Type B pancreatic cell (in vitro differentiated cells): ENCODE results near the gene RELB. TPM values are rescaled to one million over a fixed set of nuclear protein-coding genes. Genes with fewer than 3 reads are reported as not detected.

ENCODE experiments used
- DNase-seq: peaks from one replicate; pipeline ENCODE4 v3.0.0; 2021; ENCODE audit warnings: mixed read lengths; ENCODE audit not compliant: unreplicated experiment; ENCODE audit errors: extremely low spot score
- H3K27ac Mint-ChIP-seq: 2 replicates; pipeline ENCODE4 v1.8.0; 2021; ENCODE audit warnings: mild to moderate bottlenecking, mixed read lengths
- H3K27me3 Mint-ChIP-seq: 2 replicates; pipeline ENCODE4 v1.8.0; 2021; ENCODE audit warnings: mixed read lengths
- H3K36me3 Mint-ChIP-seq: 2 replicates; pipeline ENCODE4 v1.8.0; 2021; ENCODE audit warnings: mixed read lengths
- H3K4me1 Mint-ChIP-seq: one replicate; pipeline ENCODE4 v1.8.0; 2021; ENCODE audit warnings: mixed read lengths; ENCODE audit not compliant: unreplicated experiment
- H3K4me3 Mint-ChIP-seq: 2 replicates; pipeline ENCODE4 v1.8.0; 2021; ENCODE audit warnings: mild to moderate bottlenecking, mixed read lengths
- H3K9me3 Mint-ChIP-seq: 2 replicates; pipeline ENCODE4 v1.8.0; 2021; ENCODE audit warnings: mixed read lengths
- total RNA-seq: library from RNA; stranded (reverse); gene quantifications from 2 replicates; pipeline ENCODE4 v1.2.1, GENCODE V29; 2021; ENCODE audit warnings: low replicate concordance
- TF ChIP-seq, protein P1 (sequence below): fragments of 200-600 bp; sonication (generic); conservative IDR thresholded peaks from 2 replicates; pipeline ENCODE4 v1.5.0; 2021; ENCODE audit warnings: antibody characterized with exemption, mild to moderate bottlenecking

Gene RELB
- total RNA-seq, 1 donor from 2014 or later: 6.9 TPM

DNA sequence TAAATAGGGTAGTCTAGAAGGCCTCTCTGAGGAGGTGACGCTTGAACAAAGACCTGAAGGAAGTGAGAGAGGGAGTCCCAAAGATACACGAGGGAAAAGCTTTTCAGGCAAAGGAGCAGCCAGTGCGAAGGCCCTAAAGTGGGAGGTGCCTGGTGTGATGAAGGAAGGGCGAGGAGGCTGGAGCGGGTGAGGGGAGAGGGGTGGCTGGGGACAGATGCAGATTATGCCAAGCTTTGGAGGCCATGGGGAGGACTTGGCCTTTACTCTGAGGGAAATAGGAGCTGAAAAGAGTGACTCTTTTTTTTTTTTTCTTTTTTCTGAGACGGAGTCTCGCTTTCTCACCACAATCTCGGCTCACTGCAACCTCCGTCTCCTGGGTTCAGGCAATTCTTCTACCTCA is 43.2 kb upstream of the RELB start:
- DNase-seq: no peak
- peaks cover 3% of the 10 kb centered on the region for H3K36me3 Mint-ChIP-seq
- no peaks in the 10 kb centered on the region for H3K27me3 Mint-ChIP-seq
- TF ChIP-seq, protein P1, sequence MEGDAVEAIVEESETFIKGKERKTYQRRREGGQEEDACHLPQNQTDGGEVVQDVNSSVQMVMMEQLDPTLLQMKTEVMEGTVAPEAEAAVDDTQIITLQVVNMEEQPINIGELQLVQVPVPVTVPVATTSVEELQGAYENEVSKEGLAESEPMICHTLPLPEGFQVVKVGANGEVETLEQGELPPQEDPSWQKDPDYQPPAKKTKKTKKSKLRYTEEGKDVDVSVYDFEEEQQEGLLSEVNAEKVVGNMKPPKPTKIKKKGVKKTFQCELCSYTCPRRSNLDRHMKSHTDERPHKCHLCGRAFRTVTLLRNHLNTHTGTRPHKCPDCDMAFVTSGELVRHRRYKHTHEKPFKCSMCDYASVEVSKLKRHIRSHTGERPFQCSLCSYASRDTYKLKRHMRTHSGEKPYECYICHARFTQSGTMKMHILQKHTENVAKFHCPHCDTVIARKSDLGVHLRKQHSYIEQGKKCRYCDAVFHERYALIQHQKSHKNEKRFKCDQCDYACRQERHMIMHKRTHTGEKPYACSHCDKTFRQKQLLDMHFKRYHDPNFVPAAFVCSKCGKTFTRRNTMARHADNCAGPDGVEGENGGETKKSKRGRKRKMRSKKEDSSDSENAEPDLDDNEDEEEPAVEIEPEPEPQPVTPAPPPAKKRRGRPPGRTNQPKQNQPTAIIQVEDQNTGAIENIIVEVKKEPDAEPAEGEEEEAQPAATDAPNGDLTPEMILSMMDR: no peak
- H3K4me3 Mint-ChIP-seq: peak overlapping the region; percentile 97
- H3K9me3 Mint-ChIP-seq: no peaks in the 10 kb centered on the region
- peaks cover 22% of the 10 kb centered on the region for H3K4me1 Mint-ChIP-seq
- H3K27ac Mint-ChIP-seq: peak overlapping the region; percentile 3

DNA sequence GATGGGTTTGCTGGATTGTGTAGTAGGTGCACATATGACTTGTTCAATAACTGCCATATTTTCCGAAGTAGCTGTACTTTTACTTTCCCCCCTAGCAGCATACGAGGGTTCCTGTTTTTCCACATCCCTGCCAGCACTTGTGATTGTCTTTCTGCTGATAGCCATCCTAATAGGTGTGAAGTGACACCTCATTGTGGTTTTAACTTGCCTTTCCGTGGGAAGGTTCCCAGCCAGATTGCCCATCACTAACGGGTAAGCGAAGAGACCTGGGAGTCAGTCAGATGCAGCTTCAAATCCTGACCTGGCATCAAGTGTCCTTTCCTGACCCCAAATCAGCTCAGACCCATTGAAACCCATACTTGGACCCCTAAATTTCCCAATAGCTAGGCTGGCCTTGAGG is 41.6 kb upstream of the RELB start:
- DNase-seq: no peak
- H3K4me1 Mint-ChIP-seq: peaks cover 22% of the 10 kb centered on the region
- TF ChIP-seq, protein P1: no peak
- no peaks in the 10 kb centered on the region for H3K27me3 Mint-ChIP-seq
- no peak overlapping the region for H3K27ac Mint-ChIP-seq
- H3K9me3 Mint-ChIP-seq: no peaks in the 10 kb centered on the region
- peaks cover 7% of the 10 kb centered on the region for H3K36me3 Mint-ChIP-seq
- no peak overlapping the region for H3K4me3 Mint-ChIP-seq

GRCh38 chr19:44960906-44961728 is 40.1 kb upstream of the RELB start:
- TF ChIP-seq, protein P1: no peak
- DNase-seq: no peak
- peaks cover 7% of the 10 kb centered on the region for H3K36me3 Mint-ChIP-seq
- H3K9me3 Mint-ChIP-seq: no peaks in the 10 kb centered on the region
- peaks cover 17% of the 10 kb centered on the region for H3K4me1 Mint-ChIP-seq
- no peak overlapping the region for H3K4me3 Mint-ChIP-seq
- H3K27me3 Mint-ChIP-seq: no peaks in the 10 kb centered on the region
- H3K27ac Mint-ChIP-seq: no peak overlapping the region

DNA sequence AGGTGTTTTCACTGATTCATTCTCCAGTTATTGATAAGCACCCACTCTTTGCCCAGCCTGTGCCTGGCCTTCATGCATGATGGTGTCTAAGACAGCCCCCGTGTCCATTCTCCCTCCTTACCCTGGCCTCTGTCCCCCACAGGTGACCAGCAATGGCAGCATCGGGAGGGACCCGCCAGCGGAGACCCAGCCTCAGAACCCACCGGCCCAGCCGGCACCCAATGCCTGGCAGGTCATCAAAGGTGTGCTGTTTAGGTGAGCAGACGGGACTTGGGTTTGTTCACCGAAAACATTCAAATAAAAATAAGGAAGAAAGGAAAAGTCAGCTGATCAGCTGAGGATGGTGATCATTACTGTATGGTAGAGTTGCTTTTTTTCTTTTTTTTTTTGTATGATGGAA is 39.4 kb upstream of the RELB start:
- Mint-ChIP-seq H3K27ac (no peak overlapping the region), H3K36me3 (peaks cover 7% of the 10 kb centered on the region), H3K9me3 (no peaks in the 10 kb centered on the region), H3K27me3 (no peaks in the 10 kb centered on the region), H3K4me3 (no peak overlapping the region), H3K4me1 (peaks cover 10% of the 10 kb centered on the region)
- TF ChIP-seq, protein P1: no peak
- DNase-seq: no peak

DNA sequence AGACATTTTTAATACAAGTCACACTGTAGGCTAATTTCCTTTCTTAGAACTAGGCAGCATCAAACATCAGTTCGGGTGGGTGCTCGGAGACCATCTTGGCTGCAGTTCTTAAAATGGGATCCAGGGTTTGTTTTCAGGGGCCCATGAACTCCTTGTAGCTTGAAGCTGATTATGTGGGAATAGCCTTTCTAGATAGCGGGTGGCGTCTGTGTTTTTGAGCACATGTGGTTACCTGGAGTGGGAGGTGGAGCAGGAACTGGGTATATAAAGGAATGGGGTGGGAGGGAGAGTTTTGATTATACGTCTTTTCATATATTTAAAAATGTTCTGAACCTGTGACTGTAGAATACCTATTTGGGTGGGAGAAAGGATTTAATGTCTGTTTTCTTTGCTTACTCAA is 33.1 kb upstream of the RELB start:
- Mint-ChIP-seq H3K27ac (no peak overlapping the region), H3K36me3 (peaks cover 11% of the 10 kb centered on the region)

More for the DNA sequence above, 33.1 kb upstream of the RELB start:
- H3K27me3 Mint-ChIP-seq: no peaks in the 10 kb centered on the region
- no peak overlapping the region for H3K4me3 Mint-ChIP-seq
- no peaks in the 10 kb centered on the region for H3K9me3 Mint-ChIP-seq
- DNase-seq: no peak
- TF ChIP-seq, protein P1: no peak
- no peaks in the 10 kb centered on the region for H3K4me1 Mint-ChIP-seq
